Spleen (tissue), 11 donors: Measurements from ENCODE around the gene PARP1. TPM values are rescaled to one million over a fixed set of nuclear protein-coding genes. Genes with fewer than 3 reads are reported as not detected.

ENCODE experiments used
- DNase-seq: peaks from one replicate; pipeline ENCODE4 v3.0.0-alpha.2; 2020
- H3K27ac ChIP-seq, 8 donors: fragments of 200-600 bp; sonication (generic) in 7 of 8; 1 replicate in 4 of 8; 2 replicates in 4 of 8; pipeline versions ENCODE4 v1.5.0 to v1.8.0; 2016 to 2021; ENCODE audit warnings: inconsistent platforms in 4 of 8, mild to moderate bottlenecking in 4 of 8, moderate library complexity in 1 of 8
- H3K27me3 ChIP-seq, 7 donors: fragments of 200-600 bp; sonication (generic) in 6 of 7; replicated peaks in 1 of 7; 1 replicate in 4 of 7; 2 replicates in 3 of 7; pipeline versions ENCODE4 v1.5.0 to v1.8.0; 2016 to 2021; ENCODE audit warnings: inconsistent platforms in 3 of 7, mild to moderate bottlenecking in 1 of 7
- H3K36me3 ChIP-seq, 6 donors: fragments of 200-600 bp; sonication (generic) in 5 of 6; 1 replicate in 4 of 6; 2 replicates in 2 of 6; pipeline versions ENCODE4 v1.5.0 to v1.8.0; 2016 to 2021; ENCODE audit warnings: inconsistent platforms in 2 of 6
- H3K4me1 ChIP-seq, 6 donors: fragments of 200-600 bp; sonication (generic) in 5 of 6; 1 replicate in 3 of 6; 2 replicates in 3 of 6; pipeline versions ENCODE4 v1.5.0 to v1.8.0; 2016 to 2021; ENCODE audit warnings: inconsistent platforms in 3 of 6
- H3K4me3 ChIP-seq, 8 donors: fragments of 200-600 bp; sonication (generic) in 7 of 8; 1 replicate in 4 of 8; 2 replicates in 4 of 8; pipeline versions ENCODE4 v1.5.0 to v1.8.0; 2016 to 2021; ENCODE audit warnings: inconsistent platforms in 4 of 8, mild to moderate bottlenecking in 4 of 8, moderate library complexity in 2 of 8
- H3K9me3 ChIP-seq, 8 donors: fragments of 200-600 bp; sonication (generic) in 7 of 8; 1 replicate in 4 of 8; 2 replicates in 4 of 8; pipeline versions ENCODE4 v1.5.0 to v1.8.0; 2016 to 2021; ENCODE audit warnings: inconsistent platforms in 4 of 8
- CTCF ChIP-seq, 11 experiments: fragments of 200-600 bp in 7 of 11; fragments of 450-650 bp in 4 of 11; sonication (generic) in 4 of 11; IDR thresholded peaks in 8 of 11; conservative IDR thresholded peaks in 3 of 11; 1 replicate in 7 of 11; 2 replicates in 4 of 11; pipeline versions ENCODE4 v1.4.0 to v1.8.0; 2016 to 2021; ENCODE audit warnings: antibody characterized with exemption in 11 of 11, inconsistent platforms in 4 of 11, mild to moderate bottlenecking in 1 of 11
- POLR2A ChIP-seq, 3 donors: fragments of 450-650 bp; IDR thresholded peaks; one replicate each; pipeline ENCODE4 v1.5.1; 2017; ENCODE audit warnings: antibody characterized with exemption in 3 of 3, mild to moderate bottlenecking in 1 of 3
- POLR2AphosphoS5 ChIP-seq, 3 donors: sonication (generic); formaldehyde crosslinking; IDR thresholded peaks; one replicate each; pipeline ENCODE4 v1.5.1; 2017; ENCODE audit warnings: antibody characterized with exemption in 3 of 3
- WGBS, 5 donors: extraction: QIAGEN DNeasy Blood & Tissue Kit in 3 of 5; methylation state at CpG; one replicate each; pipeline versions ENCODE4 v1.1.5 to v1.1.7; 2013 to 2018; 5-methylcytosine and 5-hydroxymethylcytosine counted together
- intact Hi-C: fragments of 100-400 bp; cut with DNase I; formaldehyde crosslinking; loops from one replicate; pipeline ENCODE4 v1.15.0; 2023; ENCODE audit warnings: low total_unique reads
- polyA plus RNA-seq, 3 donors: library from polyadenylated mRNA; stranded (reverse); fragments of 200-250 nt; gene quantifications; one replicate each; pipeline ENCODE4 v1.2.1, GENCODE V29; 2013
- total RNA-seq, 7 donors: library from RNA; depleted of rRNA in 3 of 7; stranded (reverse); fragments of >200 nt in 3 of 7; fragmentation: NEBNext Ultra II Directional in 4 of 7; extraction: Animal tissue kit (Norgen Biotek cat#: 25700) in 4 of 7; gene quantifications; one replicate each; pipeline versions ENCODE4 v1.1.0 to v1.2.1, GENCODE V29; 2016 to 2021
- donor health status: healthy with polysubstance abuse.
- donor health status: DM: no; HTN: no; CAD: no; lungs with moderate emphysema.
- donor health status: DM: no; HTN: no; CAD: no.
- donor health status: Bipolar disorder and iron deficiency.
- donor health status: healthy.
- donor health status: DM: no; HTN: no; CAD: no.
- donor health status: DM: yes; HTN: yes; CAD: no.

Gene PARP1
- total and polyA plus RNA-seq, 10 donors, result 39.2 to 213 (median 125) TPM

DNA sequence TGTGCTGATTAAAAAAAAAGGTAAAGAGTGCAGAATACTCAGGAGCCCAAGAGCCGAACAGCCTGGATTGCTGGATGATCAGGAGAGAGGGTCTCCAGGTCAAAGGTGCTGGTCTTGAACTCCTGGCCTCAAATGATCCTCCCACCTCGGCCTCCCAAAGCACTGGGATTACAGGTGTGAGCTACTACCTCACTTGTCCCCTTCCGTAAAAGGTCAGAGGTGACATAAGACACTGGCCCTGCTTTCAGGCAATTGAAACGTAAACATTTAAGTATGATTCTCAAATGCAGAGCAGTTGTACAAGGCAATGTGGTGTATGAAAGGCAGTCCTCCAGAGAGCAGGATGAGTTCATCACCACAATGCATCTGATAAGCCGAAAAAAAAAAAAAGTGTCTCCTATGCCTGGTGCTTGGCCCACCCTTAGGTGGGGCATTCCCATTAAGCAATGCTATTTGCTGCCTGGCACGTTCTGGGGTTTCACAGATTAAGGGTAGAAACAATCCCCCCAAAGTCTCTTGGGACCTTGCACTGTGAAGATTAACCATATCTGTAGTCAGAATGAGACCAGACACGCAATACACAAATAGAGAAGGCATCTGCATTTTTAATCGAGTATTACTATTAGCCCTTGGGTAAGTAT is 47.7 kb downstream of the PARP1 start:
- WGBS, 5 donors, result 80 to 94% (median 86%) methylated on average over 8 of the region's 8 CpGs
- peaks cover 5 to 100% (median 69%) of the 10 kb centered on the region in 6 donors for H3K36me3 ChIP-seq
- H3K4me1 ChIP-seq, result peaks cover 0 to 15% (median 0%) of the 10 kb centered on the region in 6 donors
- no peak overlapping the region for H3K27ac ChIP-seq
- intact Hi-C loops, result no loop called here
- no peaks in the 10 kb centered on the region for H3K27me3 ChIP-seq
- no peak for TF ChIP-seq CTCF (IDR thresholded peaks at IDR 0.05 in 8 of 11, conservative IDR thresholded peaks at IDR 0.05 in 3 of 11)
- no peak for TF ChIP-seq POLR2A (IDR thresholded peaks at IDR 0.05)
- H3K4me3 ChIP-seq, result no peak overlapping the region
- no peaks in the 10 kb centered on the region for H3K9me3 ChIP-seq
- DNase-seq, result no peak

- no peak for DNase-seq
Measured at GRCh38 chr1:226357416-226357815, 50.5 kb downstream of the PARP1 start.

GRCh38 chr1:226355669-226356551 is 52.0 kb downstream of the PARP1 start:
- no peak overlapping the region for H3K4me3 ChIP-seq
- peaks cover 0 to 30% (median 10%) of the 10 kb centered on the region in 6 donors for H3K4me1 ChIP-seq
- no peak for DNase-seq
- intact Hi-C loops, result no loop called here
- 64 to 80% (median 73%) methylated on average over 6 of the region's 6 CpGs for WGBS, 5 donors
- peak overlapping the region in 1 of 8 donors; percentile 48 for H3K27ac ChIP-seq
- TF ChIP-seq POLR2A (IDR thresholded peaks at IDR 0.05), result no peak
- TF ChIP-seq CTCF (IDR thresholded peaks at IDR 0.05 in 8 of 11, conservative IDR thresholded peaks at IDR 0.05 in 3 of 11), result no peak
- TF ChIP-seq POLR2AphosphoS5 (IDR thresholded peaks at IDR 0.05), result peak in 1 of 3 donors; percentile 20
- no peaks in the 10 kb centered on the region for H3K27me3 ChIP-seq
- no peaks in the 10 kb centered on the region for H3K9me3 ChIP-seq
- peaks cover 0 to 59% (median 26%) of the 10 kb centered on the region in 6 donors for H3K36me3 ChIP-seq

More at GRCh38 chr1:226357416-226357815, 50.5 kb downstream of the PARP1 start:
- TF ChIP-seq POLR2A (IDR thresholded peaks at IDR 0.05) (no peak), POLR2AphosphoS5 (IDR thresholded peaks at IDR 0.05) (no peak), CTCF (IDR thresholded peaks at IDR 0.05 in 8 of 11, conservative IDR thresholded peaks at IDR 0.05 in 3 of 11) (no peak)
- Histone ChIP-seq H3K36me3 (peaks cover 3 to 74% (median 41%) of the 10 kb centered on the region in 6 donors), H3K9me3 (no peaks in the 10 kb centered on the region), H3K4me1 (peaks cover 0 to 30% (median 10%) of the 10 kb centered on the region in 6 donors), H3K27ac (no peak overlapping the region), H3K4me3 (no peak overlapping the region), H3K27me3 (no peaks in the 10 kb centered on the region)
- 75 to 98% (median 93%) methylated on average over 2 of the region's 2 CpGs for WGBS, 5 donors
- intact Hi-C loops, result no loop called here

DNA sequence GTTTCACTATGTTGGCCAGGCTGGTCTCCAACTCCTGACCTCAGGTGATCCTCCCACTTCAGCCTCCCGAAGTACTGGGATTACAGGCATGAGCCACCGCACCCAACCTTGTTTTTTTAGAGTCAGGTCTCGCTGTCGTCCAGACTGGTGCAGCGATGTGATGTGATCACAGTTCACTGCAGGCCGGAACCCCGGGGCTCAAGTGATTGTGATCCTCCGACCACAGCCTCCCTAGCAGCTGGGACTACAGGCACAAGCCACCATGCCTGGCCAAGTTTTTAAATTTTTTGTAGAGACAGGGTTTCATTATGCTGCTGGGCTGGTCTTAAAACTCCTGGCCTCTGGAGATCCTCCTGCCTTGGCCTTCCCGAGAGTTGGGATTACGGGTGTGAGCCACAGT is 52.9 kb downstream of the PARP1 start:
- Histone ChIP-seq H3K9me3 (no peaks in the 10 kb centered on the region), H3K27ac (no peak overlapping the region), H3K4me3 (no peak overlapping the region), H3K36me3 (peaks cover 0 to 50% (median 18%) of the 10 kb centered on the region in 6 donors), H3K4me1 (peaks cover 0 to 38% (median 12%) of the 10 kb centered on the region in 6 donors), H3K27me3 (no peaks in the 10 kb centered on the region)
- peak in 1 of 3 donors; percentile 41 for TF ChIP-seq POLR2AphosphoS5 (IDR thresholded peaks at IDR 0.05)
- no peak for TF ChIP-seq POLR2A (IDR thresholded peaks at IDR 0.05)
- intact Hi-C loops, result no loop called here
- WGBS, 5 donors, result 93 to 98% (median 95%) methylated on average over 9 to 10 of the region's 10 CpGs
- DNase-seq, result no peak
